Measurements from ENCODE around the gene PLXNC1.

PLXNC1 gene

DNA sequence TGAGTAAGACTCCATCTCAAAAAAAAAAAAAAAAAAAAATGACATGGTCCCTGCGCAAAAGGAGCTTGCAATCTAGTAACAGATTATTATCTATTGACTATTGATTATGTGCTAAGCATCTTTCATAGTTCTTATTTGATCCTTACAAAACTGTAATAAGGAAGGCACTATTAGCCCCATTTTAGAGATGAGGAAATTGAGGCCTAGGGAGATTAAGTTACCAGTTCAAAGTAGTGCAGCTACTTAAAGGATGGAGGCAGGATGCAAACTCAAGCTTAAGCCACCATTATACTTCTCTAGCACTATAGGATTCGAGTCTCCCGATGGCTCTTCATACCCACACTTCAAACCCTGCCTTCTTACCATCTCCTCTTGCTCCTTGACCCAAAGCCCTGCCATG, 31.3 kb downstream of the PLXNC1 start:
- DNase-seq (ENCODE audit: low read depth in 3 of 3) = no peak

GRCh38 chr12:94180558-94181296, 32.4 kb downstream of the PLXNC1 start:
- DNase-seq (ENCODE audit: low read depth in 3 of 3) = no peak

GRCh38 chr12:94182986-94183707, 34.8 kb downstream of the PLXNC1 start:
- DNase-seq (ENCODE audit: low read depth in 3 of 3) = no peak

GRCh38 chr12:94183708-94184379, 35.5 kb downstream of the PLXNC1 start:
- no peak for DNase-seq (ENCODE audit: low read depth in 3 of 3)

DNA sequence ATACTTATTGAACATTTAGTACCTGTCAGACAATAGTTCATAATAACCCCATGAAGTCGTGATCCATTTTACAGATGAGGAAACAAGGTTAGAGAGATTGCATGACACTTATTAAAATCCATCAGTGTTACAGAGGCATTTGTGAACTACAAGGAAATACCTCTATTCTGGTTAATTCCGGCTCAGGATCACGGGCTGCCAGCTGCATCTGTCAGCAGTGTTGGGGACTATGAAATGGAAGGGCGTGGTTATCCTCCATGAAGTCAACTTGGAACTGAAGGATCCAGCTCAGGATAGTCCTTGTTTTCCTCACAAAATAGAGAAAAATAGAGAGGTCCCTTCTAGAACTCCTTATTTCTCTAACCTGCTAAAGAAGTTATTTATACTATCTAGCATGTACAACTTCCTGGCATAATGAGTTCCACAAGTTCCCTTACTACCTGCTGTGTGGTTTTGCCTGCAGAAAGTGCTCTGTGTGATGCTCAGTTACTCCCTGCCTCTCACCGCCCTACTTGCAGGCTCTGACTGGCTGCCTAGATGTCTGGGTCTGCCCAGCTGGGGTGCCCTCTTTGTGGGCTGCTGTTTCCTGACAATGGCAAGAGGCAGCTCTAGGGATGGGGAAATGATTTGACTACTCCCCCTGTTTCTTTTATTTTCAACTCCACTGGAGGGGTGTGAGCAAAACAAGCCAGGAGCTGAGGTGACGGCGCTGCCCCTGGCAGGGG, 36.8 kb downstream of the PLXNC1 start:
- DNase-seq (ENCODE audit: low read depth in 3 of 3) = no peak

- DNase-seq (ENCODE audit: low read depth in 3 of 3) = no peak
These were observed 37.4 kb downstream of the PLXNC1 start for GRCh38 chr12:94185801-94186200.

DNA sequence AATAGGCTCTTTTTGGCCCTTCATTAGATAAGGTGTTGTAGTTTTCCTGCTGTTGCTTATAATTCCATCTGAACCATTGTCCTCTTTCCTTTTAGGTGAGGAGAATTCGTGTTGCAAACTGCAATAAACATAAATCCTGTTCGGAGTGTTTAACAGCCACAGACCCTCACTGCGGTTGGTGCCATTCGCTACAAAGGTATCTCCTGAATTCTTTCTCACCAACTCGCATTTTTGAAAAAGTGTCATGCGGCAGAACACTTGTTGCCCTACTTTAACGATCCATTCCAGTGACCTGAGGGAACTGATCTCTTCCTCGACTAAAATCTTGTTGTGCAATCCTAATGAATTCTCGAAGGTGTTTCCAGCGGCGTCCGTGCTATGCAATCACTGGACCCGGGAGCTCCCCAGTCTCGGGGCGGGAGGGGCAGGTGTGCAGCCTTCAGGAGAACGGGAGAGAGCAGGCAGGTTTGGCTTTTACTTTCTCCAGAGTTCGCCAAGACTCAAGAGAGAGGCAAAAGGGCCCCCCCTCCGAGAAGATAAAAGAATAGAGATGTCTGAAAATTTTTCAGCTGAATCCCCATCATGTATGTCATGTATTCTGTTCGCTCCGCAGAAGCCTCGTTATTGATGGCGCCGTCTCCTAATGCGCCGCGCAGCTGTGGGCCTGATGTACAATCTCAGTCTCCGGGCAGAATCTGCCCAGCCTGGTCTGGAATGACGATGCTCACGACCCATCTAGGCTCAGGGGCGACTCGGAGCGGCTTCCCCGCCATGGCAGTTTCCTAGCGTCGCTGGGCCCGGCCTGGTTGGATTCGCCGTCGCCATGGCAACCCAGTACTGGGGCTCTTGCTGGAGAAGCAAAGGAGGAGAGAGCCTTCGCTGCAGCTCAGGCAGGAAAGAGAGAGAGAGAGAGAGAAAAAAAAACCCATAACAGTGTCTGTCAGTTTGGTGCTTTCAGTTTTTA, 38.2 kb downstream of the PLXNC1 start:
- no peak for DNase-seq (ENCODE audit: low read depth in 3 of 3)

GRCh38 chr12:94187361-94187760, 39.0 kb downstream of the PLXNC1 start:
- DNase-seq (ENCODE audit: low read depth in 3 of 3) = no peak

DNA sequence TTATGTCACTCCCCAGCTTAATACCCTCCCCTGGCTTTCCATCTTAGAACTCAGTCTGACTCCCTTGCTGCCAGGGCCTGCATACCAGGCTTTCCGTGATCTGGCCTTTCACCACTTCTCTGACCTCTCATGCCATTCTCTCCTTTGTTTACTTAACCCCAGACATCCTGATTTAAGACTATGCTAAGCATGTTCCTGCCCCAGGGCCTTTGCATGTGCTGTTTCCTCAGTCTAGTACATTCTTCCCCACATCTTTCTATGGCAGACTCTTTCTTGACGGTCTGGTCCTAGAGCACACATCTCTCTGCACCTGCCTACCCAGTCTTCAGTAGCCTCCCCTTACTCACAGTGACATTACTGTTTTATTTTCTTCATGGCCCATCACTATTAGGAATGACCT, 42.2 kb downstream of the PLXNC1 start:
- no peak for DNase-seq (ENCODE audit: low read depth in 3 of 3)

- no peak for DNase-seq (ENCODE audit: low read depth in 3 of 3)
These were observed 42.6 kb downstream of the PLXNC1 start for GRCh38 chr12:94191023-94191422.

DNA sequence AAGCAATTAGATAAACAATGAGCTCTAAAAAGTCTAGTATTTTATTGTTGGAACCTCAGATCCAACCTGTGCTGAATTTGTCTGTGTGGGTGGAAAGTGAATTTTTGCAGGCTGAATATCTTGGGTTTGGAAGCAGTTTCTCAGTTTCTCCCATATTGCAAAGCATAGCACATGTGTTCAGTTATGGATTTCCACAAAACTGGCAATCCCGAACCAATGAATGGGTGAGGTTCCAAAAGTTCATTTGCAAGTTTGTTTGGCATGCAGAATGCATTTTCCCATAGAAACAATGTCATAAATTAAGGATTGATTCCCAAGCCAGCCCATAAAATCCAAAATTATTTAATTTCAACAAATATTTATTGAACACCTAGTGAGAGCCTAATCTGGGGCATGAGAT, 43.4 kb downstream of the PLXNC1 start:
- no peak for DNase-seq (ENCODE audit: low read depth in 3 of 3)

- no peak for DNase-seq (ENCODE audit: low read depth in 3 of 3)
These were observed 44.1 kb downstream of the PLXNC1 start for GRCh38 chr12:94192506-94192905.

- no peak for DNase-seq (ENCODE audit: low read depth in 3 of 3)
These were observed 44.8 kb downstream of the PLXNC1 start for GRCh38 chr12:94193168-94193567.

- no peak for DNase-seq (ENCODE audit: low read depth in 3 of 3)
These were observed 47.1 kb downstream of the PLXNC1 start for GRCh38 chr12:94195483-94195882.

DNA sequence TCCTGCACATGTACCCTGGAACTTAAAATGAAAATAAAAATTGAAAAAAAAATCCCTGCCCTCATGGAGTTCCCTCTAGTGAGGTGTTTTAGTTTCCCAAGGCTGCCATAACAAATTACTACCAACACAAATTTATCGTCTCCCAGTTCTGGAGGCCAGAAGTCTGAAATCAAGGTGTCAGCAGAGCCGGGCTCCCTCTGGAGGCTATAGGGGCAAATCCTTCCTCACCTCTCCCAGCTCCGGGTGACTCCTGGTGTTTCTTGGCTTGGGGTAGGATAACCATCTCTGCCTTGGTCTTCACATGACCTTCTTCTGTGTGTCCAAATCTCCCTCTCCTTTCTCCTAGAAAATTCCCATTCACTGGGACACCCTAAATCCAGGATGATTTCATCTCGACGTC, 50.1 kb downstream of the PLXNC1 start:
- DNase-seq (ENCODE audit: low read depth in 3 of 3) = no peak

GRCh38 chr12:94198872-94199271, 50.5 kb downstream of the PLXNC1 start:
- no peak for DNase-seq (ENCODE audit: low read depth in 3 of 3)

DNA sequence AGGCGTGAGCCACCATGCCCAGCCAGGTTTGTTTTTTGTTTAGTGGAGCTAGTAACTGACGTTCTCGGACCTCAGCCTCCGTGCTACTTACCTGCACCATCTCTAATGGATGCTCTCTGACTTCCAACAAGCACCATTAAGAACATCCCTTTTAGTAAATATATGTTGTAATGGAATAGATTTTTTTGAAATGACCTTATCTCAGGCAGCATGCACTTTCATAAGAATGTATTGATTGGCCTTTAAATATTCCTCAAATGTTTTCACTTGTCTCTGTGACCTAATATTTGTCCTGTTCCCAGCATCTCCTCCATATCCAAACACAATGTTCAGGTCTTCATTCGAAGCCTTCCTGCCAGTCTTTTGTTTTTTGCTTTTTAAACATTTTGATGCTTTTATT, 51.7 kb downstream of the PLXNC1 start:
- DNase-seq (ENCODE audit: low read depth in 3 of 3) = no peak

GRCh38 chr12:94200695-94201094, 52.3 kb downstream of the PLXNC1 start:
- DNase-seq (ENCODE audit: low read depth in 3 of 3) = no peak

GRCh38 chr12:94202245-94203180, 54.1 kb downstream of the PLXNC1 start:
- DNase-seq (ENCODE audit: low read depth in 3 of 3) = no peak

DNA sequence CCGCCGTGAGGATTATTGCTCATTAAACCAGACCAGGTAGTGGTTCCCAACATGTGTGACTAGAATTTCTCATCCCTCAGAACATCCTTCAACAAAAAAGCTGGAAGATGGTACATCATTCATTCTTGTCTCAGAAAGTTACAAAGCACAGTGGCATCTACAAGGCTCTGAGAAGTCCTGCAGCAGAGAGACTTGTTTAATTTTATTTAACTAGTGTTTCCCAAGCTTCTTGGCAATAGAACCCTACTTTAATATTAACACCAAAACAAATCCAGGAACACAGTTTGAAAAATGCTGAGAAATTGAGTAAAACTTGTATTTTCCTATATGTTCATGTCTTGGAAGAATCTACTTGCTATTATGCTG, 54.8 kb downstream of the PLXNC1 start:
- DNase-seq (ENCODE audit: low read depth in 3 of 3) = no peak
